Astrocyte of the hippocampus (primary cell): Measurements from ENCODE around the gene PBLD.

Experiments
- DNase-seq: peaks from one replicate; pipeline ENCODE4 v3.0.0; 2011; ENCODE audit warnings: low read depth, low spot score

The PBLD gene

GRCh38 chr10:68235581-68235980, 97.1 kb downstream of the PBLD start:
- DNase-seq = no peak

DNA sequence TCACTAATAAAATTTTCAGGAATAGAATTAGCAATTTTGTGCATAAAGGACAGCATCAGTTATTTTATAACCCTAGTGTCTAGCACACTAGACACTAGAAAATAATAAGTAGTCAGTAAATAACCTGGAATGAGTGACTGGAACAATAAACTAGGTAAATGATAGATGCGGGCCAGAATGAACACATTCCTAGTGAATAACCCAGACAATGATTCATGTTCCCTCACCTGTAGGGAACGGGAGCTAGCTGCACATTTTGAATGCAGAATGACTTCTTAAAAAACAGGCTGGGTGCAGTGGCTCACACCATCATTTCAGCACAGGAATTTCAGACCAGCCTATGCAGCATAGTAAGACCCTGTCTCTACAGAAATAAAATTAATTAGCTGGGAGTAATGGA, 97.6 kb downstream of the PBLD start:
- no peak for DNase-seq

DNA sequence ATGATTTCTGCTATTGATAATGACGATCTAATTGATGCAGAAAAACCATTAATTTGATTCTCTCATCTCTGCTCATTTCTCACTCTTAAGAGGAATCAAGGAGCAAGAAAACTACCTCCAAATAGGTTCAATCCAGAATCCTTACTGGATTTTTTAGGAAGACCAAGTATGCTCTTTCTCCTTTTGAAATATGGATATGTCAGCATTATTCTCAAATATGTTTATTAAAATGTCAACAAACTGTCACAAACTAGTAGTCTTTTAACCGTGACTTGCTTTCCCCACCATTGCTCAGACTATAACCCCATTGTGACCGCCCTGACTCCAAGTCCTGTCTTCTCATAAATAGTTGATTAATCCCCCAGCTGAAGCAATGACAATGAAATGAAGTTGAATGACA, 99.7 kb downstream of the PBLD start:
- no peak for DNase-seq
